ENCODE measurements around the gene CTXN1.
"Not testable (repeated sequence)": the region's sequence is repeated elsewhere in the genome, so short reads cannot be mapped to it uniquely, and the experiment has no call there.

The CTXN1 gene

GRCh38 chr19:7919610-7920518 is 6.1 kb downstream of the CTXN1 start, which contains the start of gene SNAPC2:
TSS of gene SNAPC2 (plus strand) at chr19:7920338. CDS start at chr19:7920367, 29 bp downstream.
- no peaks in the 10 kb centered on the region for H3K9me3 ChIP-seq (ENCODE audit: control insufficient read depth, insufficient read depth, low read length)
- H3K27me3 ChIP-seq (ENCODE audit: control insufficient read depth, low read length), result peaks cover 41% of the 10 kb centered on the region
- H3K4me3 ChIP-seq (ENCODE audit: low read length), result peak within 1 kb of the TSS; percentile 92
- H3K36me3 ChIP-seq (ENCODE audit: control insufficient read depth, low read length), result 0 out of 2 replicates have a peak, but pooled peaks cover 3% of the 10 kb centered on the region
- no peaks in the 10 kb centered on the region for H3K9me2 ChIP-seq (replicated peaks; ENCODE audit: control insufficient read depth, low read length)
- no peaks in the 10 kb centered on the region for H3K79me2 ChIP-seq (ENCODE audit: control insufficient read depth, low read length)
- peak within 1 kb of the TSS; percentile 53 for H3K27ac ChIP-seq (ENCODE audit: low read depth, low read length)
- H3K4me1 ChIP-seq (ENCODE audit: control insufficient read depth, low read length), result peaks cover 47% of the 10 kb centered on the region
- TF ChIP-seq EZH2phosphoT487 (IDR thresholded peaks at IDR 0.05; ENCODE audit: borderline replicate concordance, low read length), result no peak
- TF ChIP-seq, protein P1, sequence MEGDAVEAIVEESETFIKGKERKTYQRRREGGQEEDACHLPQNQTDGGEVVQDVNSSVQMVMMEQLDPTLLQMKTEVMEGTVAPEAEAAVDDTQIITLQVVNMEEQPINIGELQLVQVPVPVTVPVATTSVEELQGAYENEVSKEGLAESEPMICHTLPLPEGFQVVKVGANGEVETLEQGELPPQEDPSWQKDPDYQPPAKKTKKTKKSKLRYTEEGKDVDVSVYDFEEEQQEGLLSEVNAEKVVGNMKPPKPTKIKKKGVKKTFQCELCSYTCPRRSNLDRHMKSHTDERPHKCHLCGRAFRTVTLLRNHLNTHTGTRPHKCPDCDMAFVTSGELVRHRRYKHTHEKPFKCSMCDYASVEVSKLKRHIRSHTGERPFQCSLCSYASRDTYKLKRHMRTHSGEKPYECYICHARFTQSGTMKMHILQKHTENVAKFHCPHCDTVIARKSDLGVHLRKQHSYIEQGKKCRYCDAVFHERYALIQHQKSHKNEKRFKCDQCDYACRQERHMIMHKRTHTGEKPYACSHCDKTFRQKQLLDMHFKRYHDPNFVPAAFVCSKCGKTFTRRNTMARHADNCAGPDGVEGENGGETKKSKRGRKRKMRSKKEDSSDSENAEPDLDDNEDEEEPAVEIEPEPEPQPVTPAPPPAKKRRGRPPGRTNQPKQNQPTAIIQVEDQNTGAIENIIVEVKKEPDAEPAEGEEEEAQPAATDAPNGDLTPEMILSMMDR (IDR thresholded peaks at IDR 0.05; ENCODE audit: low read depth, low read length, poor library complexity, severe bottlenecking), result no peak
- H3F3A ChIP-seq (ENCODE audit: control insufficient read depth, insufficient read depth), result peaks cover 2% of the 10 kb centered on the region; the same call in 1 of the 2 replicates
- H3K4me2 ChIP-seq (ENCODE audit: low read length), result peak within 1 kb of the TSS; percentile 99
- H4K20me1 ChIP-seq (ENCODE audit: control insufficient read depth, insufficient read depth, low read depth, low read length), result peaks cover 4% of the 10 kb centered on the region; the same call in 1 of the 2 replicates

DNA sequence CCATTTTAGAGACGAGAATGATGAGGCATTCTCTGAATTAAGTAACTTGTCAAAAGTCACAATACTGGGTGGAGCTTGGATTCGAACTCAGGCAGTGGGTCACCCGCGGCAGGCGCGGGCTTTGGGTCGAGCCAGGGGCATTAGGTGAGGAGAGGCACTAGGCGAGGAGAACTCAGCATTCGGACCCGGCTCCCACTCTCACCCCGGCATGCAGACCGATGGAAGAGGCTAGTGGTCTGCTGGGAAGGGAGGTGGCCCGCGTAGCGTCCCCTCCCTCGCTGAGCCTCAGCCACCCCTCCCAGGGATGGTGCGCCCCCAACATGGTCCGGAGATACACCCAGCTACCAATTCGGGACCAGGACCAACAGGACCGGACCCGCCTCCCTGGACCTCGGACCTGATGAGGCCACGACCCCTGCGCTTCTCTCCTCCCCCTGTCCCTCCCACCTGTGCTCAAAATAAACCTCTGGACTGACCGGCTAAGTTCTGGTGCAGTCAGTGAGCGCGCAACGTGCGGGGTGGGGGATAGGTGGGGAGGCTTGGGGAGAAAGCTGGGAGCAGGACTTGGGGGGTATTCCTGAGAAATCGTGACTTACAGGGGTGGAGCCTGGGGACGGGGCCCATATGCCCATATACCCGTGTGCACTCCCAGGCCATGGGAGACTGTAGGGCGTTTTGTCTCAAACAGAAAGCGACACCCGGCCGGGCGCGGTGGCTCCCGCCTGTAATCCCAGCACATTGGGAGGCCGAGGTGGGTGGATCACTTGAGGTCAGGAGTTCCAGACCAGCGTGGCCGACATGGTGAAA is 7.1 kb downstream of the CTXN1 start:
- peaks cover 47% of the 10 kb centered on the region for H3K4me1 ChIP-seq (ENCODE audit: control insufficient read depth, low read length)
- no peaks in the 10 kb centered on the region for H3K9me3 ChIP-seq (ENCODE audit: control insufficient read depth, insufficient read depth, low read length)
- peaks cover 4% of the 10 kb centered on the region; the same call in 1 of the 2 replicates for H4K20me1 ChIP-seq (ENCODE audit: control insufficient read depth, insufficient read depth, low read depth, low read length)
- peak overlapping the region; percentile 92 for H3K4me3 ChIP-seq (ENCODE audit: low read length)
- H3K4me2 ChIP-seq (ENCODE audit: low read length), result peak overlapping the region; percentile 99
- TF ChIP-seq, protein P1 (IDR thresholded peaks at IDR 0.05; ENCODE audit: low read depth, low read length, poor library complexity, severe bottlenecking), result no peak
- TF ChIP-seq EZH2phosphoT487 (IDR thresholded peaks at IDR 0.05; ENCODE audit: borderline replicate concordance, low read length), result peak; percentile 72; the same call in 1 of the 2 replicates
- H3F3A ChIP-seq (ENCODE audit: control insufficient read depth, insufficient read depth), result peaks cover 2% of the 10 kb centered on the region; the same call in 1 of the 2 replicates
- H3K9me2 ChIP-seq (replicated peaks; ENCODE audit: control insufficient read depth, low read length), result no peaks in the 10 kb centered on the region
- H3K27ac ChIP-seq (ENCODE audit: low read depth, low read length), result no peak overlapping the region
- 0 out of 2 replicates have a peak, but pooled peaks cover 3% of the 10 kb centered on the region for H3K36me3 ChIP-seq (ENCODE audit: control insufficient read depth, low read length)
- H3K79me2 ChIP-seq (ENCODE audit: control insufficient read depth, low read length), result no peaks in the 10 kb centered on the region
- peaks cover 41% of the 10 kb centered on the region for H3K27me3 ChIP-seq (ENCODE audit: control insufficient read depth, low read length)

DNA sequence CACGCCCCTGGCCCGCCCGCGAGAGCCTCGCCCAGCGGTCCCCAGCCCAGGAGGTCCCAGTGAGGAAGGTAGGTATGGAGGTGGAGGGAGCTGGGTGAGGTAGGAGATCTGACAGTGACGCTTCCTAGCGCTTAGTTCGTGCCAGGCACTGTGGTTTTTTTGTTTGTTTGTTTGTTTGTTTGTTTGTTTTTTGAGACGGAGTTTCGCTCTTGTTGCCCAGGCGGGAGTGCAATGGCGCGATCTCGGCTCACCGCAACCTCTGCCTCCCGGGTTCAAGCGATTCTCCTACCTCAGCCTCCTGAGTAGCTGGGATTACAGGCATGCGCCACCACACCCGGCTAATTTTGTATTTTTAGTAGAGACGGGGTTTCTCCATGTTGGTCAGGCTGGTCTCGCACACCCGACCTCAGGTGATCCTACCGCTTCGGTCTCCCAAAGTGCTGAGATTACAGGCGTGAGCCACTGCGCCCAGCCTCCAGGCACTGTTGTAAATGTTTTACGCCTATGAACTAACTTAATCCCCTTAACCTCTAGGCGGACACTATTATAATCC is 7.8 kb downstream of the CTXN1 start:
- not testable (repeated sequence) for H3K27ac ChIP-seq (ENCODE audit: low read depth, low read length); H3K4me3 ChIP-seq (ENCODE audit: low read length); H3K9me2 ChIP-seq (replicated peaks; ENCODE audit: control insufficient read depth, low read length); H3K36me3 ChIP-seq (ENCODE audit: control insufficient read depth, low read length); H3F3A ChIP-seq (ENCODE audit: control insufficient read depth, insufficient read depth); H3K9me3 ChIP-seq (ENCODE audit: control insufficient read depth, insufficient read depth, low read length); H3K79me2 ChIP-seq (ENCODE audit: control insufficient read depth, low read length); H4K20me1 ChIP-seq (ENCODE audit: control insufficient read depth, insufficient read depth, low read depth, low read length)
- Histone ChIP-seq H3K4me2 (ENCODE audit: low read length) (peak overlapping the region; percentile 58; the same call in 1 of the 2 replicates), H3K4me1 (ENCODE audit: control insufficient read depth, low read length) (peaks cover 47% of the 10 kb centered on the region), H3K27me3 (ENCODE audit: control insufficient read depth, low read length) (peaks cover 41% of the 10 kb centered on the region)
